MCF 10A (cell line): Measurements from ENCODE around the gene VARS2. TPM values are rescaled to one million over a fixed set of nuclear protein-coding genes. Genes with fewer than 3 reads are reported as not detected.
"Not testable (repeated sequence)": the region's sequence is repeated elsewhere in the genome, so short reads cannot be mapped to it uniquely, and the experiment has no call there.

Experiments
- Bru-seq: library from RNA; stranded (reverse); fragments of 400-500 nt; gene quantifications from one replicate; lab custom pipeline; 2021; lab: Mats Ljungman, UMichigan
- BruChase-seq, 2 experiments: library from RNA; stranded (reverse); fragments of 400-500 nt; gene quantifications; one replicate each; lab custom pipeline; 2021; lab: Mats Ljungman, UMichigan
- BruUV-seq: library from RNA; stranded (reverse); fragments of 400-500 nt; replicated peaks from 2 replicates; lab custom pipeline; 2021; lab: Mats Ljungman, UMichigan
- CTCF ChIA-PET: fragments of 300-600 bp; sonication (Branson Sonifier 250); formaldehyde crosslinking; extraction: SDS; loops from one replicate; lab custom pipeline; 2021; ENCODE audit warnings: antibody characterized with exemption, inconsistent platforms; lab: Yijun Ruan, JAX
- POLR2A ChIA-PET: fragments of 300-600, 350-650 bp; sonication (Branson Sonifier 250); formaldehyde crosslinking; extraction: SDS; loops from one replicate; lab custom pipeline; 2020; ENCODE audit warnings: antibody characterized with exemption, inconsistent platforms; lab: Yijun Ruan, JAX
- DNase-seq: peaks from one replicate; pipeline ENCODE4 v3.0.0-alpha.2; 2018; ENCODE audit not compliant: unreplicated experiment
- H3K27ac Mint-ChIP-seq: one replicate; pipeline ENCODE4 v1.8.0; 2022; ENCODE audit warnings: mild to moderate bottlenecking, low read depth, mixed read lengths; ENCODE audit not compliant: unreplicated experiment
- H3K27me3 Mint-ChIP-seq: one replicate; pipeline ENCODE4 v1.8.0; 2022; ENCODE audit warnings: mixed read lengths; ENCODE audit not compliant: insufficient read depth, unreplicated experiment
- H3K36me3 Mint-ChIP-seq: one replicate; pipeline ENCODE4 v1.8.0; 2022; ENCODE audit warnings: mild to moderate bottlenecking, moderate library complexity, mixed read lengths; ENCODE audit not compliant: insufficient read depth, unreplicated experiment
- H3K4me1 Mint-ChIP-seq: one replicate; pipeline ENCODE4 v1.8.0; 2022; ENCODE audit warnings: mixed read lengths; ENCODE audit not compliant: insufficient read depth, unreplicated experiment
- H3K4me3 Mint-ChIP-seq: one replicate; pipeline ENCODE4 v1.8.0; 2022; ENCODE audit warnings: mild to moderate bottlenecking, moderate library complexity, mixed read lengths; ENCODE audit not compliant: unreplicated experiment
- H3K9me3 Mint-ChIP-seq: one replicate; pipeline ENCODE4 v1.8.0; 2022; ENCODE audit warnings: mixed read lengths; ENCODE audit not compliant: unreplicated experiment
- intact Hi-C: fragments of 100-400 bp; cut with micrococcal nuclease; formaldehyde crosslinking; loops from 2 replicates; pipeline ENCODE4 v1.14.1; 2022
- long read RNA-seq: library from polyadenylated mRNA; stranded (forward); transcript quantifications from one replicate; pipeline ENCODE4 v2.0.0, GENCODE V29; 2022
- total RNA-seq: library from RNA; stranded (reverse); gene quantifications from 2 replicates; pipeline ENCODE4 v1.2.3, GENCODE V29; 2022
- TF ChIP-seq, protein P1 (sequence below): fragments of 200-600 bp; IDR thresholded peaks from one replicate; pipeline ENCODE4 v1.8.0; 2022; ENCODE audit warnings: antibody characterized with exemption, mild to moderate bottlenecking; ENCODE audit not compliant: unreplicated experiment

VARS2 gene
- total RNA-seq (38.8 and 52.7 TPM in 2 replicates), Bru-seq, nascent RNA (percentile 57 among the genes with signal in this experiment), BruChase-seq, experiment 1, labeled RNA remaining after a 6-hour chase (percentile 88 among the genes with signal in this experiment), BruChase-seq, experiment 2, labeled RNA remaining after a 2-hour chase (percentile 76 among the genes with signal in this experiment)
- long read RNA-seq, full-length matches to known transcripts = 6 of 70 reads
- long read RNA-seq, partial matches to known transcripts = 32 of 70 reads
- long read RNA-seq, other reads (novel, unspliced or antisense) = 32 of 70 reads

DNA sequence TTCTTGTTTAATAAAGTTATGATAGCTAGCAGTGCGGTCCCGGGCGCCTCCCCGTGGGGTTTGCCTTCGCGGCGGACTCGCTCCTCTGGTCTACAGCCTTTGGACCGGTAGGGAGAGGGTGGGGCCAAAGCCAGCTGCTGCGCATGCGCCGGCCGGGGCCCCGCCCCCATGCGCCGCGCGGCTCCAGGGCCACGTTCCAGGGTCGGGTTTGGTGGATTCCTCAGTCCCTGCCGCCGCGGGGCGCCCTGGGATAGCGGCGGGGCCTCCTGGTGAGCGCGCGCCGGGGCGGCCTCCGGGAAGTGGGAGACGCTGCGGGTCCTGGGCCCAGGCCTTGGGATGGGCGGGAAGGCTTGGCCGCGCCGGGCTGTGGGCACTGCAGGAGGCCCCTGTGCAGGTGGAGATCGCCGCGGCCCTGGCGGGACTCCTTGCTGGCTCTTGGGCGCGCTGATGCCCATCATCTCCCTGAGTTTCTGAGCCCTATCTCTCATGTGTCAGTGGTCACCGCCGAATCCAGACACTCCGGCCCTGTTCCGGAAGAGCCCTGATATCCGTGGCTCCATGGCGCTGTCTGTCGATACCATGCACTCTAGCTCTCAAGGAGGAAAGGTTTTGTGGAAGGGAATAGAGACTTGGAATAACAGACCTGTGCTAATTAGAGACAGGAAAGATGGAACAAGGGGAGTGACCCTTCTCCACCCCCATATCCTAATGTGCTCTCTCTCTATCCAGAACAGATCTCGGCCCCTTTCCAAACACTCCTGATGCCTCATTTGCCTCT lies at the start of gene VARS2:
Gene VARS2 (plus strand): TSS at position 163 of the 778 bp plus-strand sequence. CDS start 599 bp downstream, at position 762.
- TF ChIP-seq, protein P1, sequence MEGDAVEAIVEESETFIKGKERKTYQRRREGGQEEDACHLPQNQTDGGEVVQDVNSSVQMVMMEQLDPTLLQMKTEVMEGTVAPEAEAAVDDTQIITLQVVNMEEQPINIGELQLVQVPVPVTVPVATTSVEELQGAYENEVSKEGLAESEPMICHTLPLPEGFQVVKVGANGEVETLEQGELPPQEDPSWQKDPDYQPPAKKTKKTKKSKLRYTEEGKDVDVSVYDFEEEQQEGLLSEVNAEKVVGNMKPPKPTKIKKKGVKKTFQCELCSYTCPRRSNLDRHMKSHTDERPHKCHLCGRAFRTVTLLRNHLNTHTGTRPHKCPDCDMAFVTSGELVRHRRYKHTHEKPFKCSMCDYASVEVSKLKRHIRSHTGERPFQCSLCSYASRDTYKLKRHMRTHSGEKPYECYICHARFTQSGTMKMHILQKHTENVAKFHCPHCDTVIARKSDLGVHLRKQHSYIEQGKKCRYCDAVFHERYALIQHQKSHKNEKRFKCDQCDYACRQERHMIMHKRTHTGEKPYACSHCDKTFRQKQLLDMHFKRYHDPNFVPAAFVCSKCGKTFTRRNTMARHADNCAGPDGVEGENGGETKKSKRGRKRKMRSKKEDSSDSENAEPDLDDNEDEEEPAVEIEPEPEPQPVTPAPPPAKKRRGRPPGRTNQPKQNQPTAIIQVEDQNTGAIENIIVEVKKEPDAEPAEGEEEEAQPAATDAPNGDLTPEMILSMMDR = no peak
- no peaks in the 10 kb centered on the region for H3K9me3 Mint-ChIP-seq
- BruUV-seq = TSS peak; percentile 51
- peaks cover 19% of the 10 kb centered on the region for H3K4me1 Mint-ChIP-seq
- peak within 1 kb of the TSS; percentile 77 for H3K4me3 Mint-ChIP-seq
- POLR2A ChIA-PET = interaction anchor here (0.6 to 5.4 kb wide), 39 partner anchors 12 to 297 kb away, joined by 3 to 100 read pairs (median 5); partner anchors contain the start of genes DDR1, FLOT1, NRM and PPP1R10
- DNase-seq = peak; percentile 93
- H3K27ac Mint-ChIP-seq = peak within 1 kb of the TSS; percentile 92
- intact Hi-C loops = loop anchor here (1.0 kb wide), 1 partner anchor 86 kb away; no protein-coding TSS in a partner anchor
- H3K27me3 Mint-ChIP-seq = no peaks in the 10 kb centered on the region
- CTCF ChIA-PET = interaction anchor here (0.5 to 21.4 kb wide), 46 partner anchors 11 to 245 kb away, joined by 3 to 749 read pairs (median 6); partner anchors contain the start of genes DDR1, MUCL3, PSORS1C1 and SFTA2
- H3K36me3 Mint-ChIP-seq = peaks cover 44% of the 10 kb centered on the region

DNA sequence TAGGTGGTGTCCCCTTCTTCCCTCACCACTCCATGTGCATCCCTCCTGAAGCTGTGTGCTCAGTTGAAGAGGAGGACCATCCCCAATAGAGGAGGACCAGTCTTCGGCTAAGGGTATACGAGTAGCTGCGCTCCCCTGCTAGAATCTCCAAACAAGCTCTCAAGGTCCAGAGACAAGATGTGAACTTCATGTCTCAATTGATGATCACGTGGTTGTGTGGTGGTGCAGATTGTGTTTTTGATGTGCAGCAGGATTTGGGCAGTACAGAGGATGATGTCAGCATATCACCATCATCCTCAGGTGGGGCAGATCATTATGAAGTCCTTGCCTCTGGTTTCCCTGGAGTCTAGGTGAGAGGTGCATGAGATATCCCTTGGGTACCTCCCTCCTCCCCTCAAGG lies 49.7 kb upstream of the VARS2 start:
- Mint-ChIP-seq H3K27me3 (no peaks in the 10 kb centered on the region), H3K27ac (no peak overlapping the region), H3K9me3 (peaks cover 8% of the 10 kb centered on the region), H3K4me3 (no peak overlapping the region), H3K36me3 (no peaks in the 10 kb centered on the region), H3K4me1 (peaks cover 5% of the 10 kb centered on the region)
- ChIA-PET POLR2A (interaction anchor here (0.9 to 1.4 kb wide), 2 partner anchors 8 to 21 kb away, joined by 3 to 5 read pairs; no protein-coding TSS in a partner anchor), CTCF (interaction anchor here (0.6 kb wide), 1 partner anchor 42 kb away, joined by 3 read pairs; no protein-coding TSS in a partner anchor)
- TF ChIP-seq, protein P1 = no peak
- DNase-seq = no peak
- intact Hi-C loops = no loop called here
- no TSS peak for BruUV-seq

DNA sequence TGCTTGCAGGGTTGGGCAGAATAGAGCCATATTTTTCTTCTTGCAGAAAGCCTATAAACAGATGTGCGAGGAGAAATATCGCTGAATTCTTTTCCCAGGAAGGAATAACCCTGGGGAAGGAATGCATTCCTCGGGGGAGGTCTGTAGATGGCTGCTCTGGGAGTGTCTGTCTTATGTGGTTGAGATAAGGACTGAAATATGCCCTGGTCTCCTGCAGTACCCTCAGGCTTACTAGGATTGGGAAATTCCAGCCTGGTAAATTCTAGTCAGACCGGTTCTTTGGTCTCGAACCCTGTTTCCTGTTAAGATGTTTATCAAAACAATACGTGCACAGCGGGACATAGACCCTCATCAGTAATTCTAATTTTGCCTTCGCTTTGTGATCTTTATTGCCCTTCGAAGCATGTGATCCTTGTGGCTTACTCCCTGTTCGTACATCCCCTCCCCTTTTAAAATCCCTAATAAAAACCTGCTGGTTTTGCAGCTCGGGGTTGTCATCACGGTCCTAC lies 44.7 kb upstream of the VARS2 start:
- intact Hi-C loops, DNase-seq, H3K36me3 Mint-ChIP-seq, H3K27me3 Mint-ChIP-seq, H3K4me1 Mint-ChIP-seq, POLR2A ChIA-PET, CTCF ChIA-PET, H3K4me3 Mint-ChIP-seq, H3K27ac Mint-ChIP-seq, BruUV-seq: not testable (repeated sequence)
- H3K9me3 Mint-ChIP-seq = peaks cover 26% of the 10 kb centered on the region

DNA sequence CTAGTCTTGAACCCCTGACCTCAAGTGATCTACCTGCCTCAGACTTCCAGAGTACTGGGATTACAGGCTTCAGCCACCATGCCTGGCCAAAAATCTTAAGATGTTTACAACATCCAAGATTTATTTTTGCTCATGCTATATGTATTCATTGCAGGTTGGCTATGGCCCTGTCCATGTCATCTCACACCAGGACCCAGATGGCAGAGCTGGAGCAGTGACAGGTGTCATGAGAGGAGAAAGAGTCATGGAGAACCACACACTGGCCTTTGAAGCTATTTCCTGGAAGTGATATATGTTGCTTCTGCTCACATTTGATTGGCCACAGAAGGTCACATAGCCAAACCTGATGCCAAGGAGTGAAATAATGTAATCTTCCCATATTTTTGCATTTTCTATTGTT lies 43.5 kb upstream of the VARS2 start:
- no peak for DNase-seq
- no peak overlapping the region for H3K4me3 Mint-ChIP-seq
- ChIA-PET POLR2A (no interaction called here), CTCF (no interaction called here)
- peaks cover 10% of the 10 kb centered on the region for H3K4me1 Mint-ChIP-seq
- no peaks in the 10 kb centered on the region for H3K36me3 Mint-ChIP-seq
- BruUV-seq = no TSS peak
- no peak overlapping the region for H3K27ac Mint-ChIP-seq
- TF ChIP-seq, protein P1 = no peak
- no peaks in the 10 kb centered on the region for H3K27me3 Mint-ChIP-seq
- H3K9me3 Mint-ChIP-seq = peaks cover 26% of the 10 kb centered on the region
- intact Hi-C loops = no loop called here
